Neural crest cell (in vitro differentiated cells): ENCODE results near the gene INO80. TPM values are rescaled to one million over a fixed set of nuclear protein-coding genes. Genes with fewer than 3 reads are reported as not detected.
"Not testable (repeated sequence)": the region's sequence is repeated elsewhere in the genome, so short reads cannot be mapped to it uniquely, and the experiment has no call there.

Source experiments
- DNase-seq: peaks from one replicate; pipeline ENCODE4 v3.0.0; 2021; ENCODE audit warnings: low read depth, mixed read lengths, low spot score
- H3K27ac Mint-ChIP-seq: one replicate; pipeline ENCODE4 v1.8.0; 2021; ENCODE audit warnings: mild to moderate bottlenecking, mixed read lengths; ENCODE audit not compliant: unreplicated experiment
- H3K27me3 Mint-ChIP-seq: 2 replicates; pipeline ENCODE4 v1.8.0; 2021; ENCODE audit warnings: low read depth, mild to moderate bottlenecking, mixed read lengths
- H3K36me3 Mint-ChIP-seq: 2 replicates; pipeline ENCODE4 v1.8.0; 2021; ENCODE audit warnings: low read depth, mild to moderate bottlenecking, mixed read lengths
- H3K4me1 Mint-ChIP-seq: 2 replicates; pipeline ENCODE4 v1.8.0; 2021; ENCODE audit warnings: mixed read lengths
- H3K4me3 Mint-ChIP-seq: one replicate; pipeline ENCODE4 v1.8.0; 2021; ENCODE audit warnings: mild to moderate bottlenecking, mixed read lengths
- H3K9me3 Mint-ChIP-seq: 2 replicates; pipeline ENCODE4 v1.8.0; 2021; ENCODE audit warnings: mixed read lengths
- total RNA-seq: library from RNA; stranded (reverse); gene quantifications from 2 replicates; pipeline ENCODE4 v1.2.1, GENCODE V29; 2021
- TF ChIP-seq, protein P1 (sequence below): fragments of 200-600 bp; sonication (generic); conservative IDR thresholded peaks from 2 replicates; pipeline ENCODE4 v1.5.0; 2021; ENCODE audit warnings: antibody characterized with exemption, mild to moderate bottlenecking

INO80 gene
- total RNA-seq, 1 donor from 2014 or later: 18.5 TPM

DNA sequence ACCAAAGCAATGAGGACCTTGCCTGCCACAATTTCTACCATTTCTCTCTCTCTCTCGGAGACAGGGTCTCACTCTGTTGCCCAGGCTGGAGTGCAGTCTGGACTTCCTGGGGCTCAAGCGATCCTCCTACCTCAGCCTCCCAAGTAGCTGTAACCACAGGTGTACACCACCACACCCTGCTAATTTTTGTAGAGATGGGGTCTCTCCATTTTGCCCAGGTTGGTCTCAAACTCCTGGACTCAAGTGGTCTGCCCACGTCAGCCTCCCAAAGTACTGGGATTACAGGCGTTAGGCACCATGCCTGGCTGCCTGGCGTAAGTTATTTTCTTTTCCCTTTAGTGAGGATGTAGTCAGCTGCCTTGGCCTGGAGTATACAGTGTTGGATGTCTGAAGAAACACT lies 37.7 kb upstream of the INO80 start:
- no peak for DNase-seq
- Mint-ChIP-seq H3K4me3 (no peak overlapping the region), H3K27me3 (no peaks in the 10 kb centered on the region), H3K9me3 (peaks cover 2% of the 10 kb centered on the region), H3K36me3 (no peaks in the 10 kb centered on the region), H3K27ac (no peak overlapping the region), H3K4me1 (peaks cover 5% of the 10 kb centered on the region)
- TF ChIP-seq, protein P1, sequence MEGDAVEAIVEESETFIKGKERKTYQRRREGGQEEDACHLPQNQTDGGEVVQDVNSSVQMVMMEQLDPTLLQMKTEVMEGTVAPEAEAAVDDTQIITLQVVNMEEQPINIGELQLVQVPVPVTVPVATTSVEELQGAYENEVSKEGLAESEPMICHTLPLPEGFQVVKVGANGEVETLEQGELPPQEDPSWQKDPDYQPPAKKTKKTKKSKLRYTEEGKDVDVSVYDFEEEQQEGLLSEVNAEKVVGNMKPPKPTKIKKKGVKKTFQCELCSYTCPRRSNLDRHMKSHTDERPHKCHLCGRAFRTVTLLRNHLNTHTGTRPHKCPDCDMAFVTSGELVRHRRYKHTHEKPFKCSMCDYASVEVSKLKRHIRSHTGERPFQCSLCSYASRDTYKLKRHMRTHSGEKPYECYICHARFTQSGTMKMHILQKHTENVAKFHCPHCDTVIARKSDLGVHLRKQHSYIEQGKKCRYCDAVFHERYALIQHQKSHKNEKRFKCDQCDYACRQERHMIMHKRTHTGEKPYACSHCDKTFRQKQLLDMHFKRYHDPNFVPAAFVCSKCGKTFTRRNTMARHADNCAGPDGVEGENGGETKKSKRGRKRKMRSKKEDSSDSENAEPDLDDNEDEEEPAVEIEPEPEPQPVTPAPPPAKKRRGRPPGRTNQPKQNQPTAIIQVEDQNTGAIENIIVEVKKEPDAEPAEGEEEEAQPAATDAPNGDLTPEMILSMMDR: no peak

- no peaks in the 10 kb centered on the region for H3K27me3 Mint-ChIP-seq
- peaks cover 2% of the 10 kb centered on the region for H3K9me3 Mint-ChIP-seq
- no peaks in the 10 kb centered on the region for H3K36me3 Mint-ChIP-seq
- H3K4me3 Mint-ChIP-seq: no peak overlapping the region
- TF ChIP-seq, protein P1: no peak
- H3K27ac Mint-ChIP-seq: no peak overlapping the region
- peaks cover 5% of the 10 kb centered on the region for H3K4me1 Mint-ChIP-seq
- DNase-seq: no peak
Measured at GRCh38 chr15:41151451-41152005, 35.4 kb upstream of the INO80 start.

DNA sequence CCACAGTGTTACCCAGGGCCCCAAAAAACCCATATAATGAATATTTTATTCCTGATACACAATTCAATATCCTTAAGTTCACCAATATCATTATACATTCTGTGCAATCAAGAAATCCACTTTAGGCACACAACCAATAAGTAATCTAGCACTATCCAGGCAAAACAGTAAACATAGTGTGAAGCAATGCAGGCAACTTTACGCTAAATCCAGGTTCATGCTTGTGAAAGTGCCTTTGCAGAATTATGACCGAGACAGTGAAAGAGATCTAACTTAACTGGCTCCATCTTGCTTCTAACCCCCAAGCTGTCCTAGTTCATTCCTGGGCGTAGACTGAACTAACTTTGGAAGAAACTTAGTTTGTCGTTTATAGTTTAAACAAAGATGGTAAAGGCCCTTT lies 34.2 kb upstream of the INO80 start:
- TF ChIP-seq, protein P1: no peak
- Mint-ChIP-seq H3K36me3 (no peaks in the 10 kb centered on the region), H3K4me1 (peaks cover 5% of the 10 kb centered on the region), H3K9me3 (peaks cover 2% of the 10 kb centered on the region), H3K27ac (no peak overlapping the region), H3K4me3 (no peak overlapping the region), H3K27me3 (no peaks in the 10 kb centered on the region)
- DNase-seq: no peak

DNA sequence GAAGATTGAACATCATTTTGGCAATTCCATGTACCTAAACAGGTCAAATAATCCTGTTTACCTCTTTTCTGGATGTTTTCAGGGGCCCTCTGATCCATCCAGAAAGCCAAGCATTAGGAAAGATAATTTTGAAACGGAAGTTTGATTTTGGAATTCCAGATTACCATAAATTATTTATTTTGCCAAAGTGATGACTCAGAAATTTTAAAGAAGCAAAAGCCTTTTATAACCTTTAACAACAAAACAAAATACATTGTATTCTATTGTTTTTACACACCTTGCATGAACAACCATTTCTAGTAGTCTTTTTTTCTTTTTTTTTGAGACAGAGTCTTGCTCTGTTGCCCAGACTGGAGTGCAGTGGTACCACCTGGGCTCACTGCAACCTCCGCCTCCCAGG lies 32.0 kb upstream of the INO80 start:
- H3K9me3 Mint-ChIP-seq: no peaks in the 10 kb centered on the region
- no peaks in the 10 kb centered on the region for H3K27me3 Mint-ChIP-seq
- H3K4me1 Mint-ChIP-seq: no peaks in the 10 kb centered on the region
- no peak overlapping the region for H3K4me3 Mint-ChIP-seq
- no peak for DNase-seq
- TF ChIP-seq, protein P1: no peak
- H3K27ac Mint-ChIP-seq: no peak overlapping the region
- no peaks in the 10 kb centered on the region for H3K36me3 Mint-ChIP-seq

DNA sequence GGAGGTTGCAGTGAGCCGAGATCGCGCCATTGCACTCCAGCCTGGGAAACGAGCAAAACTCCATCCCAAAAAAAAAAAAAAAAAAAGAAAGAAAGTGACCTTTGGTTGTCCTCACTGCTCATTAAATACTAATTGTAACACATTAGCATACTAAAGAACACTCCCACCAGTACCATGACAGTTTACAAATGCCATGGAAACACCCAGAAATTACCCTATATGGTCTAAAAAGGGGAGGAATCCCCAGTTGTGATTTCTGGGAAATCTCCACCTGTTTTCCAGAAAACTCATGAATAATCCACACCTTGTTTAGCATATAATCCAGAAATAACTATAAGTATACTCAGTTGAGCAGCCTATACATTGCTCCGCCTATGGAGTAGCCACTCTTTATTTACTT lies 23.5 kb upstream of the INO80 start:
- TF ChIP-seq, protein P1: no peak
- H3K27me3 Mint-ChIP-seq: no peaks in the 10 kb centered on the region
- H3K4me3 Mint-ChIP-seq: no peak overlapping the region
- H3K4me1 Mint-ChIP-seq: no peaks in the 10 kb centered on the region
- H3K9me3 Mint-ChIP-seq: no peaks in the 10 kb centered on the region
- no peak overlapping the region for H3K27ac Mint-ChIP-seq
- no peaks in the 10 kb centered on the region for H3K36me3 Mint-ChIP-seq
- no peak for DNase-seq

DNA sequence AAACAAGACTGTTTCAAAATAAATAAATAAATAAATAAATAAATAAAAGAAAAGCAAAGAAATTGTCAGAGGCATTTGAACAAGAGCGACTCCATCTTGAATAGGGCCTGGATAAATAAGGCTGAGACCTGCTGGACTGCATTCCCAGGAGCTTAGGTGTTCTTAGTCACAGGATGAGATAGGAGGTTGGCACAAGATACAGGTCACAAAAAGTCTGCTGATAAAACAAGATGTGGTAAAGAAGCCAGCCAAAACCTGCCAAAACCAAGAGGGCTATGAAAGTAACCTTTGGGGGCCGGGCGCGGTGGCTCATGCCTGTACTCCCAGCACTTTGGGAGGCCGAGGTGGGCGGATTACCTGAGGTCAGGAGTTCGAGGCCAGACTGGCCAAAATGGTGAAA lies 23.0 kb upstream of the INO80 start:
- H3K4me3 Mint-ChIP-seq, H3K4me1 Mint-ChIP-seq, H3K27ac Mint-ChIP-seq, H3K36me3 Mint-ChIP-seq, DNase-seq, H3K9me3 Mint-ChIP-seq, H3K27me3 Mint-ChIP-seq: not testable (repeated sequence)

DNA sequence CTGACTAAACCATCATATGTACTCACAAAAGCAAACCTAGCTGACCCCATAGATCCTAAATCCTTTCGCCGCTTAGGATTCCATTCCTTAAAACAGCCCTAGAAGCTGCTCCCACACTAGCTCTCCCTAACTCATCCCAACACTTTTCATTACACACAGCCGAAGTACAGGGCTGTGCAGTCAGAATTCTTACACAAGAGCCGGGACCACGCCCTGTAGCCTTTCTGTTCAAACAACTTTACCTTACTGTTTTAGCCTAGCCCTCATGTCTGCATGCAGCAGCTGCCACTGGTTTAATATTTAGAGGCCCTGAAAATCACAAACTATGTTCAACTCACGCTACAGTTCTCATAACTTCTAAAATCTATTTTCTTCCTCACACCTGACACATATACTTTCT lies 19.5 kb upstream of the INO80 start:
- not testable (repeated sequence) for H3K36me3 Mint-ChIP-seq, DNase-seq, H3K27ac Mint-ChIP-seq, H3K9me3 Mint-ChIP-seq, H3K4me1 Mint-ChIP-seq, H3K4me3 Mint-ChIP-seq
- H3K27me3 Mint-ChIP-seq: peaks cover 18% of the 10 kb centered on the region
